IPS-20b (cell line): ENCODE data around the gene ACSF2.
"Not testable (repeated sequence)": the region's sequence is repeated elsewhere in the genome, so short reads cannot be mapped to it uniquely, and the experiment has no call there.

Source experiments
- H3K27ac ChIP-seq: one replicate; pipeline ENCODE4 v1.5.1; 2013; ENCODE audit warnings: low read length
- H3K27me3 ChIP-seq: 2 replicates; pipeline ENCODE4 v1.6.1; 2013; ENCODE audit warnings: mild to moderate bottlenecking, low read length, inconsistent platforms; ENCODE audit not compliant: insufficient read depth
- H3K36me3 ChIP-seq: 2 replicates; pipeline ENCODE4 v1.6.1; 2013; ENCODE audit warnings: low read depth, mild to moderate bottlenecking, inconsistent platforms, low read length, moderate library complexity; ENCODE audit not compliant: insufficient read depth
- H3K4me1 ChIP-seq: 2 replicates; pipeline ENCODE4 v1.6.1; 2013; ENCODE audit warnings: mild to moderate bottlenecking, control low read depth, inconsistent platforms, low read length, moderate library complexity; ENCODE audit not compliant: insufficient read depth
- H3K4me3 ChIP-seq: 2 replicates; pipeline ENCODE4 v1.5.1; 2013; ENCODE audit warnings: mild to moderate bottlenecking, low read length, inconsistent platforms
- H3K9ac ChIP-seq: 2 replicates; pipeline ENCODE4 v1.6.1; 2013; ENCODE audit warnings: low read depth, mild to moderate bottlenecking, inconsistent platforms, low read length, moderate library complexity
- H3K9me3 ChIP-seq: 2 replicates; pipeline ENCODE4 v1.6.1; 2013; ENCODE audit warnings: mild to moderate bottlenecking, low read depth, low read length, inconsistent platforms; ENCODE audit not compliant: insufficient read depth

ACSF2 gene

DNA sequence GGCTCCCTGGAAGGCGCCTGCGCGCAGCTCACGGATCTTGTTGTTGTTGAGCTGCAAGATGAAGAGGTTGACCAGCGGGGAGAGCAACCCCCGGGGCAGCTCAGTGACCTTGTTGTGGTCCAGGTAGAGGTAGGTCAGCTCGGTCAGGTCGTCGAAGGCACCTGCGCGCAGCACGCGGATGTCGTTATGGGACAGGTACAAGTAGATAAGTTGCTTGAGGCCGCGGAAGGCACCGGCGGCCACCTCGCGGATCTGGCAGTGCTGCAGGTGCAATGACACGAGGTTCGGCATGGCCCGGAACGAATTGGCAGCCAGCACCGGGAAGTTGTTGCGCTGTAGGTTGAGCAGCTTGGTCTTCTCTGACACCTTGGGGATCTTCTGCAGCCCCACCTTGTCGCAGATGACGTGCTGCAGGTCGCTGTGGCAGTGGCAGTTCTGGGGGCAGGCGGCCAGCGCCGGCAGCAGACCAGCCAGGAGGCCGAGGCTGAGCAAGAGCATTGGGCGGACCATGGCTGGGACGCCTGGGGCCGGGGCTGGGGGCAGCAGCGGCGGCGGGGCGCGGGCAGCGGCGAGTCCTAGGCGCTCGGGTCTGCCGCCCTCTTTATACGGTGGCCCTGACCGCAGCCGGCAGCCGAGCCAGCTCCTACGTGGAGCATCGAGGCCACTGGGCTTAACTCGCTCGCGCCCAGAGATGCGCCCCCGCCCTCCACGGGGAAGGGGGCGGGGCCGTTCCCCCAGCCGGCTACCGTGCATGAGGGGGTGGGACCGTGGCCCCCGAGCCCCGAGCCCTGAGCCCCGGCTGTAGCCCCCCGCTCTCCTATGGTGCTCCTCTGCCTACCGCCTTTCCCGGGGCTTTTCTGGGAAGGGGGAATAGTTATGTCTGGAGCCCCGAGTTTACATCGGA, 42.5 kb downstream of the ACSF2 start, which contains the start of gene CHAD:
TSS of gene CHAD (minus strand) at position 577 of the 904 bp plus-strand sequence. CDS start at position 510, 67 bp downstream.
- H3K9ac ChIP-seq = no peak within 1 kb of the TSS
- H3K4me1 ChIP-seq = no peaks in the 10 kb centered on the region
- H3K9me3 ChIP-seq = no peaks in the 10 kb centered on the region
- H3K4me3 ChIP-seq = peak within 1 kb of the TSS; percentile 60; the same call in 1 of the 2 replicates
- H3K27ac ChIP-seq = no peak within 1 kb of the TSS
- peaks cover 49% of the 10 kb centered on the region for H3K27me3 ChIP-seq
- no peaks in the 10 kb centered on the region for H3K36me3 ChIP-seq

DNA sequence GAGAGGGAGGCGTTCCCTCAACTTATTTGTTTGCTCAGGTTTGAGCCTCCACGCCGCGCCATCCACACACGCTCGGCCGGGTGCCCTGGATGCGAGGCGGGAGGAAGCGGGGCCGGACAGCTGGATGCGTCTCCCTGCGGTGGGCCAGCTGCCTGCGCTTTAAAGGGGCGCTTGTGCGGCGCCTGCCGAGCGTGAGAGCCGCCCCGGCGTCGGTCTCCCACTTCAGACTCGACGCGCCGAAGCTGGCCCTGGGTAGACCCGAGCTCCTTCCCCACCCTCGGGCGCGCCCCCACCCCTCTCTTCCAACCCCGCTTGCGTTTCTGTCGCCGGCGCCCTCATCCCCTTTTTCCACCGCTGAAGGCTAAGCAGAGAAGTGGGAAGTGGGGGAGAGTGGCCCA, 43.2 kb downstream of the ACSF2 start:
- H3K9ac ChIP-seq = no peak overlapping the region

DNA sequence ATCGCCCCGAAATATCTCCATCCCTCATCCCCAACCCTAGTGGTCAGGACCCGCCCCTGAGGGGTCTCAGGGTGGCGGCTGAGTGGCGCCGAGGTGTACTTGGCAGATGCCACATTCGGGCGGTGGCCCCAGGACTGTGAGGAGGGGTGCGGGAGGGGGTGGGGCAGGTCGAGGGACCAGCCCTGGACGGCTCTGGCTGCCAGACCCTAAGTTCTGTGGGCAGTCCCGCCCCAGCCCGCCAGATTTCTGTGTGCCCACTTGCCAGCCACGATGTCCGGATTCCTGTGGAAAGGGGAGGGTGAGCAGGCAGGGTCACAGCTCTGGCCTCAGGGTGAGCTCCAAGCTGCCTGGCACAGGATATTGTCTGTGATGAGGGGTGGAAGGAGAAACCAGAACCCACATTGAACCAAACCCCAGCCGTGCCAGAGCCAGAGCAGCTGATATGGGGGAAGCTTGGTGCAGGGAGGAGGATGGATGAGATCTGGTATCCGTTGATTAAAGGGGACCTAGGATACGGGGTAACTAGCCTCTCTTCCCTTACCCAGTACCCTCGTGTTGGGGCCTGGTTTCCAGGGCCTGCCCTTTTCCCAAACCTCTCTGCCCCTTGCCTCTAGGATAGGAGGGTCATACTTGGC, 43.8 kb downstream of the ACSF2 start:
- peak overlapping the region; percentile 60; the same call in 1 of the 2 replicates for H3K4me3 ChIP-seq
- no peaks in the 10 kb centered on the region for H3K4me1 ChIP-seq
- peaks cover 61% of the 10 kb centered on the region for H3K27me3 ChIP-seq
- no peak overlapping the region for H3K27ac ChIP-seq
- H3K36me3 ChIP-seq = no peaks in the 10 kb centered on the region
- H3K9me3 ChIP-seq = no peaks in the 10 kb centered on the region
- H3K9ac ChIP-seq = no peak overlapping the region

More for the DNA sequence above, 43.2 kb downstream of the ACSF2 start:
- Histone ChIP-seq H3K27ac (no peak overlapping the region), H3K27me3 (peaks cover 55% of the 10 kb centered on the region), H3K4me3 (peak overlapping the region; percentile 60; the same call in 1 of the 2 replicates), H3K36me3 (no peaks in the 10 kb centered on the region), H3K9me3 (no peaks in the 10 kb centered on the region), H3K4me1 (no peaks in the 10 kb centered on the region)

DNA sequence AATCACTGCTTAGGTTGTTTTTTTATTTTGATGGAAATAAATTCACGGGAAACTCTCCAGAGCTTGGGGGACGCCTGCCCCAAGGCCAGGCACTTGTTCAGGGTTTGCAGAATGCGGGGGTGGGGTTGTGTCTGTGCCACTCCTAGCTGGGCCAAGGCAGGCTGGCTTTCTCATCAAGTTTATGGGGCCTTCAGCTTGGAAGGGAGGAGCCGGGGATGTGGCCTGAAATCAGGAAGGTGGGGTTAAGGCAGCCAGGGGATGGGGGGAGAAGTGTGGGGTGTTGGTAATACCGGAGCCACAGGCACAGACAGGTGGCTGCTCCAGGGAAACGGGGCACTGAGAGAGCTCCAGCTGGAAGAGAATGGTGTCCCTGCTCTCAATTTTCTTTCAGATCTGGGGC, 44.4 kb downstream of the ACSF2 start:
- no peaks in the 10 kb centered on the region for H3K9me3 ChIP-seq
- no peak overlapping the region for H3K27ac ChIP-seq
- no peaks in the 10 kb centered on the region for H3K36me3 ChIP-seq
- H3K27me3 ChIP-seq = peaks cover 65% of the 10 kb centered on the region
- H3K9ac ChIP-seq = no peak overlapping the region
- no peak overlapping the region for H3K4me3 ChIP-seq
- H3K4me1 ChIP-seq = no peaks in the 10 kb centered on the region

DNA sequence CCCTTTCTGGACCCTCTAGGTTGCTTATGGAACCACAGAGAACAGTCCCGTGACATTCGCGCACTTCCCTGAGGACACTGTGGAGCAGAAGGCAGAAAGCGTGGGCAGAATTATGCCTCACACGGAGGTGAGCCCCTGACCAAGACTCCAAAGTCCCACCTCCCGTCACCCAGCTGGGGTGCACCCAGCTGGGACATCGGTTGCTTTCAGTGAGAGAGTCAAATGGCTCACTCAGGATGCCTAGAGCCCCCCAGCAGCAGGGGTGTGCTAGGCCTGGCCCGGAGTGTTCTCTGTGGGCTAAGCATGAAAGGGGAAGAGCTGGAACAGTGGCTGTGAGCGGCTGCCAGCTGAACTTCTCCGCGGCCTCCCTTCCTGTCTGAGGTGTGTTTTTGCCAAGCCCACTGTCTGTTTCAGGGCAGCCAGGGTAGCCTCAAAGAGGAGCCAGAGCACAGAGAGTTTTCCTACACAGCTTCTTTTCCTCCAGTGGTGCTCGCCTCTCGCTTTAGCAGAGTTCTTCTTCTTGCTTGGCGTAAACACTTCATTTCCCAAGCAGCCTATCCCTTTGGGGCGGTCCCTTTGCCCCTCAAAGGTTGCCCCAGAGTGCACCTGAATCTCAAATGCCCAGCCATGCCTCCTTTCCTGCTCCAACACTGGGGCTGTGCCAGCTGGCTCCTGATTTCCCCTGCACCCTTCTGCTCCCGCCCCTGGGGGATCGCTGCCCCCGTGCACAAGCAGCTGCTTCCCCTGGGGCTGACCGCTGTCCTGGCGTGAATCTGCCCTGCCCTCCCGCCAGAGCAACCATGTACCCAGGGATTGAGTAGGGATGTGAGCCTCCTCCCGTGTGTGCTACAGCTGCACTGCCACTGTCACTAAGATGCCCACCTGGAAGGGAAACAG, 45.2 kb downstream of the ACSF2 start:
- H3K27me3 ChIP-seq = peaks cover 71% of the 10 kb centered on the region

DNA sequence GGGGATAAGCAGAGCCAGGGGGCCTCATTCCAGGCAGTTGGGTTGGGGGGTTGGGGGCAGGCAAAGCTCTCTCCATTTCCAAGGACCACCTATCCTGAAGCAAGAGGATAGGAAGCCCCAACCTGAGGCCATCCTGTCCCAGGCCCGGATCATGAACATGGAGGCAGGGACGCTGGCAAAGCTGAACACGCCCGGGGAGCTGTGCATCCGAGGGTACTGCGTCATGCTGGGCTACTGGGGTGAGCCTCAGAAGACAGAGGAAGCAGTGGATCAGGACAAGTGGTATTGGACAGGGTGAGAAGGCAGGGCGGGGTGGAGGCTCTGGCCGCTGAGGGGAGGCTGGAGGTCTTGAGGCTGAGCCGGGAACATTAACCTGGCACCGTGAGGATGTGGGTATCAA, 46.3 kb downstream of the ACSF2 start:
- Histone ChIP-seq H3K36me3 (no peaks in the 10 kb centered on the region), H3K9me3 (no peaks in the 10 kb centered on the region), H3K4me3 (no peak overlapping the region), H3K4me1 (no peaks in the 10 kb centered on the region), H3K27ac (no peak overlapping the region), H3K27me3 (peaks cover 69% of the 10 kb centered on the region), H3K9ac (no peak overlapping the region)

More for the DNA sequence above, 45.2 kb downstream of the ACSF2 start:
- Histone ChIP-seq H3K9ac (no peak overlapping the region), H3K4me1 (no peaks in the 10 kb centered on the region), H3K36me3 (no peaks in the 10 kb centered on the region), H3K4me3 (no peak overlapping the region), H3K27ac (no peak overlapping the region), H3K9me3 (no peaks in the 10 kb centered on the region)

DNA sequence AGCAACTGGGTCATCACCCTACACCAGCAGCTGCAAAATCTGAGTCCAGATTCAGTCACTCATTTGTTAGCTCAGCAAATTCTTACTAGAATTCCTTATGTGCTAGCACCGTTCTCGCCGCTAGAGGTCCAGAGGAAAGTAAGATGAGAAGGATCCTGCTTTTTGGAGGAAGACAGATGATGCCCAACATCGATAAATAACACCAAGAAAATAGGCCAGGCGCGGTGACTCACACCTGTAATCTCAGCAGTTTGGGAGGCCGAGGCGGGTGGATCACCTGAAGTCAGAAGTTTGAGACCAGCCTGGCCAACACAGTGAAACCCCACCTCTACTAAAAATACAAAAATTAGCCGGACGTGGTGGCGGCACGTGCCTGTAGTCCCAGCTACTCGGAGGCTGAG, 46.7 kb downstream of the ACSF2 start:
- not testable (repeated sequence) for H3K27ac ChIP-seq, H3K9me3 ChIP-seq, H3K4me3 ChIP-seq, H3K9ac ChIP-seq, H3K36me3 ChIP-seq, H3K4me1 ChIP-seq
- peaks cover 69% of the 10 kb centered on the region for H3K27me3 ChIP-seq

DNA sequence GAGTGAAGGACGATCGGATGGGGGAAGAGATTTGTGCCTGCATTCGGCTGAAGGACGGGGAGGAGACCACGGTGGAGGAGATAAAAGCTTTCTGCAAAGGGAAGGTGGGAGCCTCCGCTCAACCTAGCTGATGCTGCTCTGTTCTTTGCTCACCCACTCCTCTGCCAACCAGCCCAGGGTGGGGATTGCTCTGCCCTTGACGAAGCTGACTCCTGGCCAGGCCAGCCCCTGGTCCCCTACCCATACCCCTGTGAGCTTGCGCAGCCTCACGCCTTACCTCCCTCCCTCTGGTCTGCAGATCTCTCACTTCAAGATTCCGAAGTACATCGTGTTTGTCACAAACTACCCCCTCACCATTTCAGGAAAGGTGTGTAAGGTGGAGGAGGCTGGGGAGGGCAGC, 47.9 kb downstream of the ACSF2 start:
- Histone ChIP-seq H3K27me3 (peaks cover 63% of the 10 kb centered on the region), H3K4me1 (no peaks in the 10 kb centered on the region), H3K9ac (no peak overlapping the region), H3K4me3 (no peak overlapping the region), H3K9me3 (no peaks in the 10 kb centered on the region), H3K27ac (no peak overlapping the region), H3K36me3 (no peaks in the 10 kb centered on the region)

DNA sequence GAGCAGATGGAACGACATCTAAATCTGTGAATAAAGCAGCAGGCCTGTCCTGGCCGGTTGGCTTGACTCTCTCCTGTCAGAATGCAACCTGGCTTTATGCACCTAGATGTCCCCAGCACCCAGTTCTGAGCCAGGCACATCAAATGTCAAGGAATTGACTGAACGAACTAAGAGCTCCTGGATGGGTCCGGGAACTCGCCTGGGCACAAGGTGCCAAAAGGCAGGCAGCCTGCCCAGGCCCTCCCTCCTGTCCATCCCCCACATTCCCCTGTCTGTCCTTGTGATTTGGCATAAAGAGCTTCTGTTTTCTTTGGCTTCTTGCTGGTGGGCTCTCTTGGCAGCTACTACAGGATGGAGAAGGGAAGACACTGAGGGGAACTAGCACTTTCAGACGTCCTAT, 48.5 kb downstream of the ACSF2 start:
- no peaks in the 10 kb centered on the region for H3K9me3 ChIP-seq
- H3K9ac ChIP-seq = no peak overlapping the region
- peaks cover 57% of the 10 kb centered on the region for H3K27me3 ChIP-seq
- no peaks in the 10 kb centered on the region; the same call in 1 of the 2 replicates for H3K4me1 ChIP-seq
- H3K27ac ChIP-seq = no peak overlapping the region
- no peak overlapping the region for H3K4me3 ChIP-seq
- H3K36me3 ChIP-seq = no peaks in the 10 kb centered on the region

DNA sequence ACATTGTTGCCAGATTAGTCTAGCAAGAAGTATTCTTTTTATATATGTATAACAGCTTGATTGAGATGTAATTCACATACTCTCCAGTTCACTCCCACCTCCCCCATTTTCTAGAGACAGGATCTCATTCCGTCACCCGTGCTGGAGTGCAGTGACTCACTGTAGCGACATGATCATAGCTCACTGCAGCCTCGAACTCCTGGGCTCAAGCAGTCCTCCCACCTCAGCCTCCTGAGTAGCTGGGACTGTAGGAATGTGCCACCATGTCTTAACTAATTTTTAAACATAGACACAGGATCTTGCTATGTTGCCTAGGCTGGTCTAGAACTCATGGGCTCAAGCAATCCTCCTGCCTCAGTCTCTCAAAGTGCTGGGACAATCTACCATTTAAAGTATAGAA, 49.3 kb downstream of the ACSF2 start:
- no peak overlapping the region for H3K4me3 ChIP-seq
- no peaks in the 10 kb centered on the region for H3K9me3 ChIP-seq
- H3K36me3 ChIP-seq = peaks cover 4% of the 10 kb centered on the region; the same call in 1 of the 2 replicates
- no peak overlapping the region for H3K27ac ChIP-seq
- no peaks in the 10 kb centered on the region; the same call in 1 of the 2 replicates for H3K4me1 ChIP-seq
- peaks cover 48% of the 10 kb centered on the region for H3K27me3 ChIP-seq
- H3K9ac ChIP-seq = no peak overlapping the region

DNA sequence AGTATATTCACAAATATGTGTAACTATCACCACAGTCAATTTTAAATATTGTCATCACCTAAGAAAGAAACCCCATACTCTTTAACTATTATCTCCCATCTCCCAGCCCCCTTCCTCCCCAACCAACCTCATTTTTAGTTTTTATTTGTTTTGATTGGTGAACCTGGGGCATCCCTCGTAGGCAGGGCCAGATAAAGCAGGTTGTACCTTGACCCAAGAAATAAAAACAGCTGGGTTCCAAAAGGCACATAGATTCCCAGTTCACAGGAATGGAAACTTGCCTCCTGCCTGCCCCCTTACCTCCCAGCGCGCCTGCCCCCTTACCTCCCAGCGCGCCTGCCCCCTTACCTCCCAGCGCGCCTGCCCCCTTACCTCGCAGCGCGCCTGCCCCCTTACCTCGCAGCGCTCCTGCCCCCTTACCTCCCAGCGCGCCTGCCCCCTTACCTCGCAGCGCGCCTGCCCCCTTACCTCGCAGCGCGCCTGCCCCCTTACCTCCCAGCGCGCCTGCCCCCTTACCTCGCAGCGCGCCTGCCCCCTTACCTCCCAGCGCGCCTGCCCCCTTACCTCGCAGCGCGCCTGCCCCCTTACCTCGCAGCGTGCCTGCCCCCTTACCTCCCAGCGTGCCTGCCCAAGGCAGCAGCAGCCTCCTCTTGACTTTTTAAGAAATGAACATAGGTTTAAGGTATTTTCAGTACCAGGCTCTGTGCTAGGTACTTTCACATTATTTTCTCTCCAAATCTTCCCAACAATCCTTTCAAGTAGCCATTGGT, 49.9 kb downstream of the ACSF2 start:
- not testable (repeated sequence) for H3K9ac ChIP-seq, H3K4me3 ChIP-seq, H3K9me3 ChIP-seq, H3K36me3 ChIP-seq, H3K27ac ChIP-seq, H3K4me1 ChIP-seq
- H3K27me3 ChIP-seq = peaks cover 42% of the 10 kb centered on the region
